Measurements from ENCODE around the gene SOX14. TPM values are rescaled to one million over a fixed set of nuclear protein-coding genes. Genes with fewer than 3 reads are reported as not detected.

Gene SOX14
- polyA plus RNA-seq, 1 of the 3 experiments (the other 2 are of a cell fraction): not detected

GRCh38 chr3:137764563-137765309 lies 621 bp downstream of the SOX14 start:
- POLR2A ChIA-PET: no interaction called here
- Histone ChIP-seq H3K9ac (no peak overlapping the region), H3K4me2 (no peak overlapping the region)

GRCh38 chr3:137765310-137766033 lies 1.4 kb downstream of the SOX14 start:
- H3K4me1 ChIP-seq (ENCODE audit: control insufficient read depth in 1 of 2, insufficient read depth in 2 of 2, low read depth in 1 of 2, low read length in 1 of 2): peaks cover 0 to 5% of the 10 kb centered on the region in 2 experiments; a peak in 1 of 4 replicates
- H3K27me3 ChIP-seq (ENCODE audit: insufficient read depth): peaks cover 82% of the 10 kb centered on the region
- H3F3A ChIP-seq (replicated peaks; ENCODE audit: insufficient read depth): no peaks in the 10 kb centered on the region
- no peak overlapping the region for H3K4me2 ChIP-seq
- H3K79me2 ChIP-seq (ENCODE audit: insufficient read depth): no peaks in the 10 kb centered on the region
- TF ChIP-seq TAF1 (IDR thresholded peaks at IDR 0.05; ENCODE audit: borderline replicate concordance, low read depth, low read length): no peak
- no peak overlapping the region for H3K27ac ChIP-seq (ENCODE audit: low read depth in 2 of 2, low read length in 1 of 2)
- no peaks in the 10 kb centered on the region for H3K9me2 ChIP-seq
- H3K9ac ChIP-seq: no peak overlapping the region
- POLR2A ChIA-PET: no interaction called here
- WGBS (ENCODE audit: low lambda C conversion rate): 6% methylated on average over 13 of the region's 27 CpGs
- DNase-seq: peak; percentile 44
- CTCF ChIA-PET: interaction anchor here (0.8 kb wide), 1 partner anchor 11 kb away, joined by 3 read pairs; no protein-coding TSS in a partner anchor
- no peaks in the 10 kb centered on the region for H3K36me3 ChIP-seq (replicated peaks in 1 of 2; ENCODE audit: control insufficient read depth in 1 of 2, insufficient read depth in 2 of 2, low read length in 1 of 2)
- no peaks in the 10 kb centered on the region for H4K20me1 ChIP-seq (ENCODE audit: insufficient read depth)
- H3K4me3 ChIP-seq (ENCODE audit: low read depth in 2 of 2, low read length in 1 of 2): no peak overlapping the region
- no peaks in the 10 kb centered on the region for H3K9me3 ChIP-seq
- no peak overlapping the region for H2AFZ ChIP-seq (ENCODE audit: low read depth)

More at GRCh38 chr3:137764563-137765309, 621 bp downstream of the SOX14 start:
- Histone ChIP-seq H3K36me3 (replicated peaks in 1 of 2; ENCODE audit: control insufficient read depth in 1 of 2, insufficient read depth in 2 of 2, low read length in 1 of 2) (no peaks in the 10 kb centered on the region), H3K9me2 (no peaks in the 10 kb centered on the region), H3F3A (replicated peaks; ENCODE audit: insufficient read depth) (no peaks in the 10 kb centered on the region), H3K4me1 (ENCODE audit: control insufficient read depth in 1 of 2, insufficient read depth in 2 of 2, low read depth in 1 of 2, low read length in 1 of 2) (peaks cover 0 to 5% of the 10 kb centered on the region in 2 experiments; a peak in 1 of 4 replicates), H3K9me3 (no peaks in the 10 kb centered on the region), H2AFZ (ENCODE audit: low read depth) (no peak overlapping the region), H3K4me3 (ENCODE audit: low read depth in 2 of 2, low read length in 1 of 2) (no peak overlapping the region), H3K79me2 (ENCODE audit: insufficient read depth) (no peaks in the 10 kb centered on the region), H3K27ac (ENCODE audit: low read depth in 2 of 2, low read length in 1 of 2) (no peak overlapping the region), H4K20me1 (ENCODE audit: insufficient read depth) (no peaks in the 10 kb centered on the region), H3K27me3 (ENCODE audit: insufficient read depth) (peaks cover 74% of the 10 kb centered on the region)
- DNase-seq: peak; percentile 45
- CTCF ChIA-PET: interaction anchor here (0.6 to 0.8 kb wide), 2 partner anchors 12 to 31 kb away, joined by 3 read pairs; no protein-coding TSS in a partner anchor
- TF ChIP-seq USF1 (IDR thresholded peaks at IDR 0.05; ENCODE audit: borderline replicate concordance, low read depth): no peak
- TF ChIP-seq NFIC (IDR thresholded peaks at IDR 0.05; ENCODE audit: borderline replicate concordance): no peak
- TF ChIP-seq JUND (IDR thresholded peaks at IDR 0.05): no peak
- TF ChIP-seq MAX (IDR thresholded peaks at IDR 0.05; ENCODE audit: low read depth): no peak
- TF ChIP-seq EP300 (IDR thresholded peaks at IDR 0.05; ENCODE audit: borderline replicate concordance in 1 of 2, low read depth in 1 of 2, low read length in 1 of 2): no peak
- no peak for TF ChIP-seq IRF3 (IDR thresholded peaks at IDR 0.05; ENCODE audit: low read depth, low read length)
- TF ChIP-seq ELF1 (IDR thresholded peaks at IDR 0.05): no peak
- no peak for TF ChIP-seq FOXJ3 (CRISPR knock-in tag; IDR thresholded peaks at IDR 0.05)
- TF ChIP-seq SMC3 (IDR thresholded peaks at IDR 0.05; ENCODE audit: low read depth, low read length): no peak
- TF ChIP-seq MEF2A (IDR thresholded peaks at IDR 0.05; ENCODE audit: borderline replicate concordance, low read depth): no peak
- TF ChIP-seq TCF12 (IDR thresholded peaks at IDR 0.05): no peak
- WGBS (ENCODE audit: low lambda C conversion rate): 21% methylated on average over 7 of the region's 58 CpGs

All from SK-N-SH (cell line).